Epithelial cell of esophagus (primary cell): ENCODE data around the gene MMP19.
"Not testable (repeated sequence)": the region's sequence is repeated elsewhere in the genome, so short reads cannot be mapped to it uniquely, and the experiment has no call there.

Experiments used
- DNase-seq: peaks from one replicate; pipeline ENCODE4 v3.0.0; 2010; ENCODE audit warnings: low read depth
- H3K4me3 ChIP-seq: 2 replicates; pipeline ENCODE4 v1.5.1; 2011; ENCODE audit warnings: mild to moderate bottlenecking, low read length, control low read depth
- TF ChIP-seq, protein P1 (sequence below): IDR thresholded peaks from 2 replicates; pipeline ENCODE4 v1.5.1; 2011; ENCODE audit warnings: low read depth, mild to moderate bottlenecking, low read length, control low read depth, inconsistent platforms; ENCODE audit not compliant: insufficient read depth; ENCODE audit errors: missing control alignments

The MMP19 gene

GRCh38 chr12:55865327-55865726, 22.6 kb upstream of the MMP19 start:
- no peak for DNase-seq
- no peak overlapping the region for H3K4me3 ChIP-seq
- TF ChIP-seq, protein P1, sequence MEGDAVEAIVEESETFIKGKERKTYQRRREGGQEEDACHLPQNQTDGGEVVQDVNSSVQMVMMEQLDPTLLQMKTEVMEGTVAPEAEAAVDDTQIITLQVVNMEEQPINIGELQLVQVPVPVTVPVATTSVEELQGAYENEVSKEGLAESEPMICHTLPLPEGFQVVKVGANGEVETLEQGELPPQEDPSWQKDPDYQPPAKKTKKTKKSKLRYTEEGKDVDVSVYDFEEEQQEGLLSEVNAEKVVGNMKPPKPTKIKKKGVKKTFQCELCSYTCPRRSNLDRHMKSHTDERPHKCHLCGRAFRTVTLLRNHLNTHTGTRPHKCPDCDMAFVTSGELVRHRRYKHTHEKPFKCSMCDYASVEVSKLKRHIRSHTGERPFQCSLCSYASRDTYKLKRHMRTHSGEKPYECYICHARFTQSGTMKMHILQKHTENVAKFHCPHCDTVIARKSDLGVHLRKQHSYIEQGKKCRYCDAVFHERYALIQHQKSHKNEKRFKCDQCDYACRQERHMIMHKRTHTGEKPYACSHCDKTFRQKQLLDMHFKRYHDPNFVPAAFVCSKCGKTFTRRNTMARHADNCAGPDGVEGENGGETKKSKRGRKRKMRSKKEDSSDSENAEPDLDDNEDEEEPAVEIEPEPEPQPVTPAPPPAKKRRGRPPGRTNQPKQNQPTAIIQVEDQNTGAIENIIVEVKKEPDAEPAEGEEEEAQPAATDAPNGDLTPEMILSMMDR = no peak

GRCh38 chr12:55862931-55863330, 20.2 kb upstream of the MMP19 start:
- H3K4me3 ChIP-seq, DNase-seq: not testable (repeated sequence)

DNA sequence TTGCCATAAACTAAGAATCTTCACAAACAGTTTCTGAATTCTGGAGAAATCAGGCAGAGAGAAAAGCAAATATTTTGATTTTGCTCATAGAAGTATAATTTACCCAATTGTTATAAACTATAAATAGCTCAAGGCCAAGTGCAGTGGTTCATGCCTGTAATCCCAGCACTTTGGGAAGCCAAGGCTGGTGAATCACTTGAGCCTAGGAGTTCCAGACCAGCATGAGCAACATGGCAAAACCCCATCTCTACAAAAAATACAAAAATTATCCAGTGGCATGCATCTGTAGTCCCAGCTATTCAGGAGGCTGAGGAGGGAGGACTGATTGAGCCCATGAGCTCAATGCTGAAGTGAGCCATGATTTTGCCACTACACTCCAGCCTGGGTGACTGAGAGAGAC, 19.6 kb upstream of the MMP19 start:
- TF ChIP-seq, protein P1 = no peak
- no peak for DNase-seq
- no peak overlapping the region for H3K4me3 ChIP-seq

DNA sequence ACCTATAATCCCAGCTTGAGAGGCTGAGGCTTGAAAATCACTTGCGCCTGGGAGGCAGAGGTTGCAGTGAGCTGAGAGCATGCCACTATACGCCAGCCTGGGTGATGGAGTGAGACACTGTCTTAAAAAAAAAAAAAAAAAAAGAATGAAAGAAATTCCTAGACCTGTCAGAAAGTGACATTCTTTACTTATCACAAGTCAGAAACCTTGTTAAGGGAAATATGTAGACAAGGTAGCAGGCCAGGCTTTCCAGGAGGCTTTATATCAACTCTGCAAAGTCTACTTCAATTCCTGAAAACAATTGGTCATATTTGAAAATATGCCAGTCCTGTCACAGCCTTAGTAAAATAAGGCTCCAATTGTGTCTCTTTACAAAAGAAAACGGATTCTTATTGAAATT, 19.1 kb upstream of the MMP19 start:
- no peak for DNase-seq
- no peak overlapping the region for H3K4me3 ChIP-seq
- TF ChIP-seq, protein P1 = no peak

- H3K4me3 ChIP-seq = no peak overlapping the region
- TF ChIP-seq, protein P1 = no peak
- DNase-seq = no peak
Observed at GRCh38 chr12:55861396-55861795, 18.7 kb upstream of the MMP19 start.

DNA sequence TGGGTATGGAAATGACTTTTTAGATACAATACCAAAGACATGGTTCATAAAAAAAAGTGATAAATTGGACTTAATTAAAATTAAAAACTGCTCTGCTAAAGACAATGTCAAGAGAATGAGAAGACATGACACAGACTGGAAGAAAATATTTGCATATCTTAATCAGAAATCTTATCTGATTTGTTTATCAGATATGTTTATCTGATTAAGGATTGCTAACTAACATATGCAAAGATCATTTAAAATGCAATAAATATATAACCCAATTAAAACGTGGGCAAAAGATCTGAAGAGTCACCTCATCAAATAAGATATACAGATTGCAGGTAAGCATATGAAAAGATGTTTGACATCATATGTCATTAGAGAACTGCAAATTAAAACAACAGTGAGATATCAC, 10.0 kb upstream of the MMP19 start:
- no peak for DNase-seq
- TF ChIP-seq, protein P1 = no peak

DNA sequence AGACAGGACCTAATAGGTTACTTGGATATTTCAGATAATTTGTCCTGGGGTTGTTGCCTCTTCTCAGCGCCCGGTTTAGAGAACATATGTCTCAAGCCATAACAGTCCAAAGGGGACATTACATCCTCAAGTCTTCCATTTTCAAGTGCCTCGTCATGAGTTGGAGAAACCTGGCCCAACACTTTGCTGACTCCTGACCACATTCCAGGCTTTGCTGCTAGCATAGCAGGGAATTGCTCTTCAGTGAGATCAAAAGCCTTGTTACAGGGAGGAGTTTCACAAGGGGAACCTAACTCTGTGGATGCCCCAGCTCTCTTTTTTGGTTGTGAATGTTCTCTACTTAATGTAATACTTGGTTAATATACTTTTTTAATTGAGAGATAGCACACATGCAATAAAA, 8.2 kb upstream of the MMP19 start:
- DNase-seq = no peak

More for the DNA sequence above, 10.0 kb upstream of the MMP19 start:
- H3K4me3 ChIP-seq = no peak overlapping the region

More for the DNA sequence above, 8.2 kb upstream of the MMP19 start:
- no peak overlapping the region for H3K4me3 ChIP-seq
- TF ChIP-seq, protein P1 = no peak
